HepG2 (cell line): Measurements from ENCODE around the gene GOLT1A. TPM values are rescaled to one million over a fixed set of nuclear protein-coding genes. Genes with fewer than 3 reads are reported as not detected.

ENCODE experiments used
- ATAC-seq: fragments of 200-7000 bp; cut with Tn5 transposase; 3 replicates; pipeline ENCODE4 v1.9.1; 2020; ENCODE audit warnings: mild to moderate bottlenecking, moderate library complexity
- BruUV-seq: library from RNA; stranded (reverse); fragments of 400-500 nt; replicated peaks from 2 replicates; lab custom pipeline; 2021; lab: Mats Ljungman, UMichigan
- CTCF ChIA-PET: fragments of 300-600 bp; formaldehyde crosslinking; extraction: SDS; loops from one replicate; lab custom pipeline; 2021; ENCODE audit warnings: low total read pairs, inconsistent platforms, low intra/inter-chr PET ratio; lab: Yijun Ruan, JAX
- POLR2A ChIA-PET: fragments of 350-600 bp; sonication (Branson Sonifier 250); formaldehyde crosslinking; loops from one replicate; lab custom pipeline; 2020; ENCODE audit warnings: antibody characterized with exemption, inconsistent platforms; lab: Yijun Ruan, JAX
- DNase-seq: peaks from one replicate; pipeline ENCODE4 v3.0.0-alpha.2; 2015; ENCODE audit warnings: low spot score
- FAIRE-seq: peaks from 3 replicates; lab custom pipeline; 2011; peaks lifted over from hg19 to GRCh38; lab: Jason Lieb, UNC
- H2AFZ ChIP-seq: one replicate; pipeline ENCODE4 v1.6.1; 2011; ENCODE audit warnings: low read length, inconsistent platforms
- H3K27ac ChIP-seq: fragments of 300-600 bp; 3 replicates; pipeline ENCODE4 v1.8.0; 2011; ENCODE audit warnings: mixed run types, mild to moderate bottlenecking, mixed read lengths, low read length, inconsistent platforms; ENCODE audit not compliant: insufficient read depth; ENCODE audit errors: extremely low read length
- H3K27me3 ChIP-seq, 2 experiments: fragments of 200-600 bp in 1 of 2; 2 replicates in 1 of 2; 3 replicates in 1 of 2; pipeline versions ENCODE4 v1.6.0 to v1.8.0; 2011; ENCODE audit warnings: low read length in 2 of 2, mild to moderate bottlenecking in 2 of 2, moderate library complexity in 2 of 2, inconsistent platforms in 1 of 2; ENCODE audit not compliant: insufficient read depth in 2 of 2, control insufficient read depth in 1 of 2
- H3K36me3 ChIP-seq, 2 experiments: fragments of 200-600 bp in 1 of 2; replicated peaks in 1 of 2; 2 replicates in 1 of 2; 3 replicates in 1 of 2; pipeline versions ENCODE4 v1.5.1 to v1.8.0; 2011; ENCODE audit warnings: low read length in 2 of 2, inconsistent platforms in 1 of 2; ENCODE audit not compliant: insufficient read depth in 2 of 2, control insufficient read depth in 1 of 2
- H3K4me1 ChIP-seq: 2 replicates; pipeline ENCODE4 v1.5.1; 2012; ENCODE audit warnings: low read length, inconsistent platforms; ENCODE audit not compliant: insufficient read depth
- H3K4me2 ChIP-seq: 2 replicates; pipeline ENCODE4 v1.6.0; 2011; ENCODE audit warnings: low read depth, low read length, inconsistent platforms
- H3K4me3 ChIP-seq, 3 experiments: fragments of 200-600 bp in 1 of 3; sonication (generic), shearing (Covaris generic) in 1 of 3; replicated peaks in 1 of 3; 2 replicates each; pipeline ENCODE4 v1.5.1; 2011 to 2016; ENCODE audit warnings: low read length in 3 of 3, inconsistent platforms in 2 of 3, low read depth in 2 of 3, mild to moderate bottlenecking in 2 of 3, control low read depth in 1 of 3, mixed read lengths in 1 of 3; ENCODE audit not compliant: insufficient read depth in 1 of 3
- H3K79me2 ChIP-seq: one replicate; pipeline ENCODE4 v1.6.1; 2011; ENCODE audit warnings: low read length, inconsistent platforms; ENCODE audit not compliant: insufficient read depth
- H3K9ac ChIP-seq: 2 replicates; pipeline ENCODE4 v1.6.0; 2011; ENCODE audit warnings: mild to moderate bottlenecking, low read depth, low read length, inconsistent platforms; ENCODE audit not compliant: insufficient read depth
- H3K9me3 ChIP-seq: 2 replicates; pipeline ENCODE4 v1.5.1; 2012; ENCODE audit warnings: mild to moderate bottlenecking, low read length
- H4K20me1 ChIP-seq: 2 replicates; pipeline ENCODE4 v1.6.0; 2011; ENCODE audit warnings: inconsistent platforms, mild to moderate bottlenecking, low read length, moderate library complexity; ENCODE audit not compliant: insufficient read depth
- DDIT3 ChIP-seq: sonication (generic); formaldehyde crosslinking; IDR thresholded peaks from 2 replicates; pipeline ENCODE4 v1.4.0; 2020; ENCODE audit warnings: mild to moderate bottlenecking, missing genetic modification reagents
- KLF12 ChIP-seq: sonication (generic); formaldehyde crosslinking; IDR thresholded peaks from 2 replicates; pipeline ENCODE4 v1.4.0; 2020; ENCODE audit warnings: missing genetic modification reagents, borderline replicate concordance
- KLF6 ChIP-seq: IDR thresholded peaks from 2 replicates; pipeline ENCODE4 v1.8.0; 2016; ENCODE audit warnings: missing biosample characterization, missing genetic modification reagents
- SAFB2 ChIP-seq: sonication (generic); formaldehyde crosslinking; IDR thresholded peaks from 2 replicates; pipeline ENCODE4 v1.5.1; 2020; ENCODE audit warnings: missing genetic modification reagents, low read depth, mild to moderate bottlenecking, borderline replicate concordance
- SSRP1 ChIP-seq: IDR thresholded peaks from 2 replicates; pipeline ENCODE4 v1.6.1; 2016; ENCODE audit warnings: control low read depth
- ZNF709 ChIP-seq: sonication (generic); formaldehyde crosslinking; IDR thresholded peaks from 2 replicates; pipeline ENCODE4 v1.5.0; 2020; ENCODE audit warnings: mild to moderate bottlenecking, missing genetic modification reagents
- ZNF761 ChIP-seq: sonication (generic); formaldehyde crosslinking; conservative IDR thresholded peaks from 2 replicates; pipeline ENCODE4 v1.4.0; 2020; ENCODE audit warnings: mild to moderate bottlenecking, missing genetic modification reagents
- ZNF777 ChIP-seq: sonication (generic); formaldehyde crosslinking; IDR thresholded peaks from 2 replicates; pipeline ENCODE4 v1.4.0; 2020; ENCODE audit warnings: missing genetic modification reagents
- WGBS: methylation state at CpG from one replicate; pipeline ENCODE4 v1.1.6; 2017; ENCODE audit warnings: low lambda C conversion rate; 5-methylcytosine and 5-hydroxymethylcytosine counted together
- in situ Hi-C: cut with HindIII; loops from 2 replicates; pipeline ENCODE4 v1.10.0; 2017; ENCODE audit warnings: low pct_unique_long_range_greater_than_20kb; ENCODE audit not compliant: extremely low pct_ligation_motif_present
- intact Hi-C: fragments of 100-400 bp; cut with micrococcal nuclease; formaldehyde crosslinking; loops from one replicate; pipeline ENCODE4 v1.10.0; 2022; ENCODE audit not compliant: unreplicated experiment
- polyA plus RNA-seq, 8 experiments: library from polyadenylated mRNA; depleted of rRNA in 3 of 8; stranded (reverse) in 7 of 8; unstranded in 1 of 8; fragments of >200 nt; fragmentation: Illumina TruSeq in 4 of 8; extraction: Trizol in 4 of 8; gene quantifications; 2 replicates each; pipeline versions ENCODE4 v1.2.1 to v1.2.3, GENCODE V29; 2011 to 2016; ENCODE audit warnings: low read depth in 4 of 8, missing spikeins in 1 of 8, mixed read lengths in 1 of 8; ENCODE audit not compliant: insufficient read depth in 1 of 8
- total RNA-seq, 5 experiments: library from RNA; depleted of rRNA; stranded (reverse); fragments of >200 nt; fragmentation: Illumina TruSeq; extraction: Trizol; gene quantifications; 2 replicates each; pipeline ENCODE4 v1.2.3, GENCODE V29; 2016; ENCODE audit warnings: low read depth in 1 of 5
- TF ChIP-seq, protein P1 (sequence below): sonication (generic); formaldehyde crosslinking; conservative IDR thresholded peaks from 2 replicates; pipeline ENCODE4 v1.8.0; 2022; ENCODE audit warnings: missing genetic modification reagents
- TF ChIP-seq, protein P2 (sequence below): sonication (generic); formaldehyde crosslinking; IDR thresholded peaks from 2 replicates; pipeline ENCODE4 v1.5.1; 2020; ENCODE audit warnings: missing genetic modification reagents, mild to moderate bottlenecking, borderline replicate concordance
- TF ChIP-seq, protein P3 (sequence below): sonication (generic); formaldehyde crosslinking; IDR thresholded peaks from 2 replicates; pipeline ENCODE4 v1.4.0; 2020; ENCODE audit warnings: missing genetic modification reagents, borderline replicate concordance
- TF ChIP-seq, protein P4 (sequence below): sonication (generic); formaldehyde crosslinking; IDR thresholded peaks from 2 replicates; pipeline ENCODE4 v1.5.0; 2020; ENCODE audit warnings: mild to moderate bottlenecking, missing genetic modification reagents, moderate library complexity
- TF ChIP-seq, protein P5 (sequence below): sonication (generic); formaldehyde crosslinking; IDR thresholded peaks from 2 replicates; pipeline ENCODE4 v1.9.0; 2021; ENCODE audit warnings: missing genetic modification reagents, mild to moderate bottlenecking, borderline replicate concordance

Gene GOLT1A
- total and polyA plus RNA-seq, 2 of the 13 experiments (the other 11 are each of a cell fraction or from before 2014, with no cell fraction given), result 25.8 to 28.0 TPM

- no peaks in the 10 kb centered on the region for H4K20me1 ChIP-seq
- WGBS, result 37% methylated on average over 5 of the region's 5 CpGs
- H3K36me3 ChIP-seq, result no peaks in the 10 kb centered on the region
- ATAC-seq (no peak), FAIRE-seq (no peak), DNase-seq (no peak)
- in situ Hi-C loops (no loop called here), intact Hi-C loops (no loop called here)
- H3K79me2 ChIP-seq, result no peaks in the 10 kb centered on the region
- H3K4me2 ChIP-seq, result no peak overlapping the region
- no peak overlapping the region for H3K9ac ChIP-seq
- H3K4me3 ChIP-seq, result no peak overlapping the region
- TF ChIP-seq DDIT3 (CRISPR knock-in tag) (no peak), ZNF777 (no peak), ZNF761 (CRISPR knock-in tag) (no peak), KLF6 (CRISPR knock-in tag) (no peak), SSRP1 (CRISPR knock-in tag) (no peak), SAFB2 (CRISPR knock-in tag) (no peak), KLF12 (CRISPR knock-in tag) (no peak), ZNF709 (CRISPR knock-in tag) (no peak)
- TF ChIP-seq, protein P1, sequence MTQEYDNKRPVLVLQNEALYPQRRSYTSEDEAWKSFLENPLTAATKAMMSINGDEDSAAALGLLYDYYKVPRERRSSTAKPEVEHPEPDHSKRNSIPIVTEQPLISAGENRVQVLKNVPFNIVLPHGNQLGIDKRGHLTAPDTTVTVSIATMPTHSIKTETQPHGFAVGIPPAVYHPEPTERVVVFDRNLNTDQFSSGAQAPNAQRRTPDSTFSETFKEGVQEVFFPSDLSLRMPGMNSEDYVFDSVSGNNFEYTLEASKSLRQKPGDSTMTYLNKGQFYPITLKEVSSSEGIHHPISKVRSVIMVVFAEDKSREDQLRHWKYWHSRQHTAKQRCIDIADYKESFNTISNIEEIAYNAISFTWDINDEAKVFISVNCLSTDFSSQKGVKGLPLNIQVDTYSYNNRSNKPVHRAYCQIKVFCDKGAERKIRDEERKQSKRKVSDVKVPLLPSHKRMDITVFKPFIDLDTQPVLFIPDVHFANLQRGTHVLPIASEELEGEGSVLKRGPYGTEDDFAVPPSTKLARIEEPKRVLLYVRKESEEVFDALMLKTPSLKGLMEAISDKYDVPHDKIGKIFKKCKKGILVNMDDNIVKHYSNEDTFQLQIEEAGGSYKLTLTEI (CRISPR knock-in tag), result no peak
- TF ChIP-seq, protein P2, sequence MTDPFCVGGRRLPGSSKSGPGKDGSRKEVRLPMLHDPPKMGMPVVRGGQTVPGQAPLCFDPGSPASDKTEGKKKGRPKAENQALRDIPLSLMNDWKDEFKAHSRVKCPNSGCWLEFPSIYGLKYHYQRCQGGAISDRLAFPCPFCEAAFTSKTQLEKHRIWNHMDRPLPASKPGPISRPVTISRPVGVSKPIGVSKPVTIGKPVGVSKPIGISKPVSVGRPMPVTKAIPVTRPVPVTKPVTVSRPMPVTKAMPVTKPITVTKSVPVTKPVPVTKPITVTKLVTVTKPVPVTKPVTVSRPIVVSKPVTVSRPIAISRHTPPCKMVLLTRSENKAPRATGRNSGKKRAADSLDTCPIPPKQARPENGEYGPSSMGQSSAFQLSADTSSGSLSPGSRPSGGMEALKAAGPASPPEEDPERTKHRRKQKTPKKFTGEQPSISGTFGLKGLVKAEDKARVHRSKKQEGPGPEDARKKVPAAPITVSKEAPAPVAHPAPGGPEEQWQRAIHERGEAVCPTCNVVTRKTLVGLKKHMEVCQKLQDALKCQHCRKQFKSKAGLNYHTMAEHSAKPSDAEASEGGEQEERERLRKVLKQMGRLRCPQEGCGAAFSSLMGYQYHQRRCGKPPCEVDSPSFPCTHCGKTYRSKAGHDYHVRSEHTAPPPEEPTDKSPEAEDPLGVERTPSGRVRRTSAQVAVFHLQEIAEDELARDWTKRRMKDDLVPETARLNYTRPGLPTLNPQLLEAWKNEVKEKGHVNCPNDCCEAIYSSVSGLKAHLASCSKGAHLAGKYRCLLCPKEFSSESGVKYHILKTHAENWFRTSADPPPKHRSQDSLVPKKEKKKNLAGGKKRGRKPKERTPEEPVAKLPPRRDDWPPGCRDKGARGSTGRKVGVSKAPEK (CRISPR knock-in tag), result no peak
- TF ChIP-seq, protein P3, sequence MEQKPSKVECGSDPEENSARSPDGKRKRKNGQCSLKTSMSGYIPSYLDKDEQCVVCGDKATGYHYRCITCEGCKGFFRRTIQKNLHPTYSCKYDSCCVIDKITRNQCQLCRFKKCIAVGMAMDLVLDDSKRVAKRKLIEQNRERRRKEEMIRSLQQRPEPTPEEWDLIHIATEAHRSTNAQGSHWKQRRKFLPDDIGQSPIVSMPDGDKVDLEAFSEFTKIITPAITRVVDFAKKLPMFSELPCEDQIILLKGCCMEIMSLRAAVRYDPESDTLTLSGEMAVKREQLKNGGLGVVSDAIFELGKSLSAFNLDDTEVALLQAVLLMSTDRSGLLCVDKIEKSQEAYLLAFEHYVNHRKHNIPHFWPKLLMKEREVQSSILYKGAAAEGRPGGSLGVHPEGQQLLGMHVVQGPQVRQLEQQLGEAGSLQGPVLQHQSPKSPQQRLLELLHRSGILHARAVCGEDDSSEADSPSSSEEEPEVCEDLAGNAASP (CRISPR knock-in tag), result no peak
- TF ChIP-seq, protein P4, sequence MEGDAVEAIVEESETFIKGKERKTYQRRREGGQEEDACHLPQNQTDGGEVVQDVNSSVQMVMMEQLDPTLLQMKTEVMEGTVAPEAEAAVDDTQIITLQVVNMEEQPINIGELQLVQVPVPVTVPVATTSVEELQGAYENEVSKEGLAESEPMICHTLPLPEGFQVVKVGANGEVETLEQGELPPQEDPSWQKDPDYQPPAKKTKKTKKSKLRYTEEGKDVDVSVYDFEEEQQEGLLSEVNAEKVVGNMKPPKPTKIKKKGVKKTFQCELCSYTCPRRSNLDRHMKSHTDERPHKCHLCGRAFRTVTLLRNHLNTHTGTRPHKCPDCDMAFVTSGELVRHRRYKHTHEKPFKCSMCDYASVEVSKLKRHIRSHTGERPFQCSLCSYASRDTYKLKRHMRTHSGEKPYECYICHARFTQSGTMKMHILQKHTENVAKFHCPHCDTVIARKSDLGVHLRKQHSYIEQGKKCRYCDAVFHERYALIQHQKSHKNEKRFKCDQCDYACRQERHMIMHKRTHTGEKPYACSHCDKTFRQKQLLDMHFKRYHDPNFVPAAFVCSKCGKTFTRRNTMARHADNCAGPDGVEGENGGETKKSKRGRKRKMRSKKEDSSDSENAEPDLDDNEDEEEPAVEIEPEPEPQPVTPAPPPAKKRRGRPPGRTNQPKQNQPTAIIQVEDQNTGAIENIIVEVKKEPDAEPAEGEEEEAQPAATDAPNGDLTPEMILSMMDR (CRISPR knock-in tag), result no peak
- TF ChIP-seq, protein P5, sequence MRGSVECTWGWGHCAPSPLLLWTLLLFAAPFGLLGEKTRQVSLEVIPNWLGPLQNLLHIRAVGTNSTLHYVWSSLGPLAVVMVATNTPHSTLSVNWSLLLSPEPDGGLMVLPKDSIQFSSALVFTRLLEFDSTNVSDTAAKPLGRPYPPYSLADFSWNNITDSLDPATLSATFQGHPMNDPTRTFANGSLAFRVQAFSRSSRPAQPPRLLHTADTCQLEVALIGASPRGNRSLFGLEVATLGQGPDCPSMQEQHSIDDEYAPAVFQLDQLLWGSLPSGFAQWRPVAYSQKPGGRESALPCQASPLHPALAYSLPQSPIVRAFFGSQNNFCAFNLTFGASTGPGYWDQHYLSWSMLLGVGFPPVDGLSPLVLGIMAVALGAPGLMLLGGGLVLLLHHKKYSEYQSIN (CRISPR knock-in tag), result no peak
- H3K9me3 ChIP-seq, result peaks cover 25% of the 10 kb centered on the region
- no peak overlapping the region for H2AFZ ChIP-seq
- no peak overlapping the region for H3K27ac ChIP-seq
- CTCF ChIA-PET, result no interaction called here
- H3K4me1 ChIP-seq, result peaks cover 14% of the 10 kb centered on the region
- POLR2A ChIA-PET, result no interaction called here
- H3K27me3 ChIP-seq, result peaks cover 0 to 8% of the 10 kb centered on the region in 2 experiments; a peak in 2 of 5 replicates
- no TSS peak for BruUV-seq
Observed at GRCh38 chr1:204167730-204168129, 46.1 kb downstream of the GOLT1A start.
